T-cell (primary cell): ENCODE measurements around the gene CACTIN. TPM values are rescaled to one million over a fixed set of nuclear protein-coding genes. Genes with fewer than 3 reads are reported as not detected.

Experiments
- ATAC-seq, 4 experiments: fragments of 200-7000 bp in 3 of 4; fragments of 150-1000 bp in 1 of 4; cut with Tn5 transposase; replicated peaks in 1 of 4; 1 replicate in 3 of 4; 2 replicates in 1 of 4; pipeline ENCODE4 v1.10.0; 2021; ENCODE audit warnings: moderate library complexity in 3 of 4, mild to moderate bottlenecking in 2 of 4, moderate number of reproducible peaks in 1 of 4
- CTCF ChIA-PET, 2 donors: fragments of 300-600 bp; sonication (Branson Sonifier 250); formaldehyde crosslinking; loops; one replicate each; lab custom pipeline; 2022; ENCODE audit warnings: antibody characterized with exemption in 2 of 2; lab: Charles Lee
- POLR2A ChIA-PET, 2 donors: fragments of 300-600 bp; sonication (Branson Sonifier 250); formaldehyde crosslinking; loops; one replicate each; lab custom pipeline; 2022; ENCODE audit warnings: antibody characterized with exemption in 2 of 2; lab: Charles Lee
- DNase-seq, 35 experiments: peaks; one replicate each; pipeline versions ENCODE4 v3.0.0 to v3.0.0-alpha.2; 2013 to 2023
- H3K27ac ChIP-seq: one replicate; pipeline ENCODE4 v1.5.1; 2013; ENCODE audit warnings: low read length
- H3K27me3 ChIP-seq, 2 experiments: replicated peaks in 1 of 2; 1 replicate in 1 of 2; 2 replicates in 1 of 2; pipeline versions ENCODE4 v1.6.1 to v1.7.0; 2013; ENCODE audit warnings: low read length in 1 of 2, mixed read lengths in 1 of 2; ENCODE audit not compliant: control insufficient read depth in 2 of 2, insufficient read depth in 2 of 2; ENCODE audit errors: extremely low read depth in 1 of 2
- H3K36me3 ChIP-seq, 2 donors: 1 replicate in 1 of 2; 2 replicates in 1 of 2; pipeline versions ENCODE4 v1.6.1 to v1.7.0; 2013; ENCODE audit warnings: low read length in 1 of 2; ENCODE audit not compliant: control insufficient read depth in 2 of 2, insufficient read depth in 1 of 2; ENCODE audit errors: extremely low read depth in 1 of 2
- H3K4me1 ChIP-seq, 2 experiments: 1 replicate in 1 of 2; 2 replicates in 1 of 2; pipeline versions ENCODE4 v1.6.1 to v1.7.0; 2013; ENCODE audit warnings: low read length in 2 of 2, mixed read lengths in 1 of 2; ENCODE audit not compliant: insufficient read depth in 2 of 2, control insufficient read depth in 1 of 2; ENCODE audit errors: extremely low read depth in 1 of 2
- H3K4me3 ChIP-seq, 2 donors: 1 replicate in 1 of 2; 2 replicates in 1 of 2; pipeline versions ENCODE4 v1.5.1 to v1.7.0; 2013; ENCODE audit warnings: mild to moderate bottlenecking in 2 of 2, low read length in 1 of 2, moderate library complexity in 1 of 2; ENCODE audit not compliant: control insufficient read depth in 1 of 2; ENCODE audit errors: extremely low read depth in 1 of 2
- H3K9me3 ChIP-seq: 2 replicates; pipeline ENCODE4 v1.7.0; 2013
- H3K27ac Mint-ChIP-seq, 2 donors: one replicate each; pipeline ENCODE4 v1.8.0; 2020 to 2021; ENCODE audit warnings: mild to moderate bottlenecking in 2 of 2, mixed read lengths in 2 of 2
- H3K27me3 Mint-ChIP-seq, 2 donors: one replicate each; pipeline ENCODE4 v1.8.0; 2021 to 2022; ENCODE audit warnings: mixed read lengths in 2 of 2
- H3K36me3 Mint-ChIP-seq: one replicate; pipeline ENCODE4 v1.8.0; 2021; ENCODE audit warnings: mixed read lengths
- H3K4me1 Mint-ChIP-seq, 3 donors: one replicate each; pipeline ENCODE4 v1.8.0; 2020 to 2022; ENCODE audit warnings: mixed read lengths in 3 of 3, mild to moderate bottlenecking in 1 of 3
- H3K4me3 Mint-ChIP-seq, 3 donors: one replicate each; pipeline ENCODE4 v1.8.0; 2020 to 2022; ENCODE audit warnings: mild to moderate bottlenecking in 3 of 3, mixed read lengths in 3 of 3, moderate library complexity in 3 of 3
- H3K9me3 Mint-ChIP-seq, 3 donors: one replicate each; pipeline ENCODE4 v1.8.0; 2020 to 2022; ENCODE audit warnings: mixed read lengths in 3 of 3
- WGBS: methylation state at CpG from one replicate; pipeline ENCODE4 v1.1.5; 2013; ENCODE audit warnings: missing lambda C conversion rate; ENCODE audit not compliant: insufficient coverage; 5-methylcytosine and 5-hydroxymethylcytosine counted together
- total RNA-seq, 35 experiments: library from RNA in 6 of 35; stranded (reverse) in 6 of 35; fragments of 120-200 nt in 1 of 35; gene quantifications; one replicate each; pipeline versions ENCODE4 v1.2.1 to v1.2.4 and lab custom pipeline; 2013 to 2026

Gene CACTIN
- total RNA-seq, 5 donors from 2014 or later (not counting 1 experiment from before 2014, with no cell fraction given) = 25.9 to 59.0 (median 55.8) TPM

DNA sequence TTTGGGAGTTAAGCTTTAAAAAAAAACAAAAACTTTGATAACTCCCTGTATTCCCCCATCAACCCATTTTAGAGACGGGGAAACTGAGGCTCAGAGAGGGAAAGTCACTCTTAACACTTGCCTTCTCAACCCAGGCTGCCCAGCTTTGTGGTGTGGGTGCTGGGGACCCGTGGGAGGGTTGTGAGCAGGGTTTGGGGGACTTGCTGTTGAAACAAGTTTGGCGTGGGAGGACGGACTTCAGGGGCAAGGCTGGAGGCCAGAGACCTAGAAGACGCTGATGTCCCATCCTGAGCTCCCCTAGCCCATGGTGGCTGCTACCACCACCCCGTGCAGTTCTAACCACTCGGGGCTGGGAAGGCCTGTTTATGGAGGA lies 747 bp upstream of the CACTIN start:
- Histone ChIP-seq H3K9me3 (no peaks in the 10 kb centered on the region), H3K27ac (peak overlapping the region; percentile 97), H3K27me3 (no peaks in the 10 kb centered on the region), H3K36me3 (peaks cover 0 to 6% of the 10 kb centered on the region in 2 donors), H3K4me3 (peak overlapping the region in 1 of 2 donors; percentile 88), H3K4me1 (peaks cover 6 to 32% of the 10 kb centered on the region in 2 experiments)
- POLR2A ChIA-PET = no interaction called here
- DNase-seq (peak in 1 of 35 experiments; percentile 14), ATAC-seq (no peak)
- Mint-ChIP-seq H3K4me3 (peak overlapping the region in 2 of 3 donors; percentile 94 to 99), H3K27ac (peak overlapping the region; percentile 99 to 100), H3K27me3 (no peaks in the 10 kb centered on the region), H3K9me3 (no peaks in the 10 kb centered on the region), H3K4me1 (peaks cover 27 to 34% (median 30%) of the 10 kb centered on the region in 3 donors), H3K36me3 (no peaks in the 10 kb centered on the region)
- CTCF ChIA-PET = no interaction called here
- 100% methylated on average over 2 of the region's 7 CpGs for WGBS

DNA sequence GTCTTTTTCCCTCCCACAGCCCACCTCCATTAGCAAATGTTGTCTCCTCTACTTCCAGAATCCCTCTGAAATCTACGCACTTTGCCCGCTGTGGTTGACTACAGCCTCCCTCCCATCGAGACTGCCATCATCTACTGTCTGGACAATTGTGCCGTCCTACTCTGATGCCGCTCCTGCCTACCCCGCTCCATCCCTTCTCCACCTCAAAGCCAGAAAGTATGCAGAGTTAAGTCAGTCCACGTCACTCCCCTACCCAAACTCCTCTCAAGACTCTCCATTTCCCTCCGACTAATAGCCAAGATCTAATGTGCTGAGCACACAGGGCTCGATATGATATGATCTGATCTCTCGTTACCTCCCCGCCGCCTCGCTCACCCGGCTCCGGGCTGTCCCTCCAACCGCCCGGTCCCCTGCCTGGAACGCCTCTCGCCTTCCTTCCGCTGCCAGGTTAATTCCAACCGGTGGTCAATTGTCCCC lies 556 bp downstream of the CACTIN start:
- no peaks in the 10 kb centered on the region for H3K9me3 ChIP-seq
- Mint-ChIP-seq H3K9me3 (no peaks in the 10 kb centered on the region), H3K27me3 (no peaks in the 10 kb centered on the region), H3K4me1 (peaks cover 27 to 34% (median 32%) of the 10 kb centered on the region in 3 donors), H3K4me3 (peak overlapping the region; percentile 94 to 99 (median 97)), H3K27ac (peak overlapping the region; percentile 89 to 99), H3K36me3 (no peaks in the 10 kb centered on the region)
- WGBS = 2% methylated on average over 21 of the region's 21 CpGs
- H3K4me1 ChIP-seq = peaks cover 6 to 32% of the 10 kb centered on the region in 2 experiments
- POLR2A ChIA-PET = no interaction called here
- ATAC-seq = peak in 1 of 4 experiments; percentile 1
- H3K27me3 ChIP-seq = no peaks in the 10 kb centered on the region
- CTCF ChIA-PET = no interaction called here
- peaks cover 9 to 12% of the 10 kb centered on the region in 2 donors for H3K36me3 ChIP-seq
- peak in 1 of 35 experiments; percentile 9 for DNase-seq
- no peak overlapping the region for H3K27ac ChIP-seq
- peak overlapping the region; percentile 88 to 90 for H3K4me3 ChIP-seq

DNA sequence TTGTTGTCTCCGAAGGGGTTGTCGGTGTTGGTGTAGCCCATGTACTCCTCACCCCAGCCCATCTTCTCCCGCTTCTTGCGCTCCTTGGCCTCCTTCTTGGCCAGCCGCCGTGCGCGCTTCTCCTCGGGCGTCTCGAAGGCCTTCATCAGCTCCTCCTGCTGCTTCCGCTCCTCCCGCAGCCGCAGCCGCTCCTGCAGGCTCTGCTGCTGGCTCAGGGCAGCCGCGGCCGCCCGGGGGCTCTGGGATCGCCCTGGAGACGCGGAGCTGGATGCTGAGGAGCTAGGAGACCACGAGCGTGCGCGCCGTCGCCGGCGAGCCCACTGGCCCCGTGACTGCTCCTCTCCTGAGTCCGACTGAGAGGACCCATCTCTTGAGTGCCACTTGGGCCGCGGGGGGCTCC lies 2.9 kb downstream of the CACTIN start:
- Histone ChIP-seq H3K4me3 (no peak overlapping the region), H3K4me1 (peaks cover 6 to 32% of the 10 kb centered on the region in 2 experiments), H3K27me3 (no peaks in the 10 kb centered on the region), H3K9me3 (no peaks in the 10 kb centered on the region), H3K27ac (no peak overlapping the region), H3K36me3 (peaks cover 12 to 26% of the 10 kb centered on the region in 2 donors)
- Mint-ChIP-seq H3K4me1 (peaks cover 27 to 34% (median 32%) of the 10 kb centered on the region in 3 donors), H3K27me3 (no peaks in the 10 kb centered on the region), H3K36me3 (no peaks in the 10 kb centered on the region), H3K27ac (no peak overlapping the region), H3K4me3 (peak overlapping the region; percentile 94 to 99 (median 97)), H3K9me3 (no peaks in the 10 kb centered on the region)
- ATAC-seq (no peak), DNase-seq (no peak)
- ChIA-PET CTCF (no interaction called here), POLR2A (interaction anchor here in 1 of 2 donors (0.6 kb wide), 1 partner anchor 35 kb away, joined by 3 read pairs; no protein-coding TSS in a partner anchor)
- 98% methylated on average over 30 of the region's 34 CpGs for WGBS

DNA sequence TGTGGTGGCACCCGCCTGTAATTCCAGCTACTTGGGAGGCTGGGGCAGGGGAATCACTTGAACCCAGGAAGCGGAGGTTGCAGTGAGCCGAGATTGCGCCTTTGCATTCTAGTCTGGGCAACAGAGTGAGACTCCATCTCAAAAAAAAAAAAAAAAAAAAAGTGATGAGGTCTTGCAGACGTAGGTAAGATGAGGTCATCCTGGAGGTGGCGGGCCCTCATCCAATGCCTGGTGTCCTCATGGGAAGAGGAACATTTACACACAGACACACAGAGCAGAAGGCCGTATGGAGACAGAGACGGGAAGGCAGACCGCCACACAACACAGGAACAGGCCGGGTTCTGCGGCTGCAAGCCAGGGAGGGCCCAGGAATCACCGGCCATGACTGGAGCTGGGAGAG lies 4.4 kb downstream of the CACTIN start:
- no peak overlapping the region for H3K4me3 ChIP-seq
- H3K36me3 ChIP-seq = peaks cover 12 to 30% of the 10 kb centered on the region in 2 donors
- Mint-ChIP-seq H3K4me1 (peaks cover 31 to 38% (median 37%) of the 10 kb centered on the region in 3 donors), H3K27me3 (no peaks in the 10 kb centered on the region), H3K9me3 (no peaks in the 10 kb centered on the region), H3K36me3 (no peaks in the 10 kb centered on the region), H3K27ac (no peak overlapping the region), H3K4me3 (no peak overlapping the region)
- ChIA-PET CTCF (no interaction called here), POLR2A (interaction anchor here in 1 of 2 donors (0.6 kb wide), 1 partner anchor 353 kb away, joined by 5 read pairs; no protein-coding TSS in a partner anchor)
- H3K9me3 ChIP-seq = no peaks in the 10 kb centered on the region
- 100% methylated on average over 1 of the region's 12 CpGs for WGBS
- ATAC-seq (no peak), DNase-seq (no peak)
- peaks cover 12 to 38% of the 10 kb centered on the region in 2 experiments for H3K4me1 ChIP-seq
- H3K27ac ChIP-seq = no peak overlapping the region
- H3K27me3 ChIP-seq = no peaks in the 10 kb centered on the region

DNA sequence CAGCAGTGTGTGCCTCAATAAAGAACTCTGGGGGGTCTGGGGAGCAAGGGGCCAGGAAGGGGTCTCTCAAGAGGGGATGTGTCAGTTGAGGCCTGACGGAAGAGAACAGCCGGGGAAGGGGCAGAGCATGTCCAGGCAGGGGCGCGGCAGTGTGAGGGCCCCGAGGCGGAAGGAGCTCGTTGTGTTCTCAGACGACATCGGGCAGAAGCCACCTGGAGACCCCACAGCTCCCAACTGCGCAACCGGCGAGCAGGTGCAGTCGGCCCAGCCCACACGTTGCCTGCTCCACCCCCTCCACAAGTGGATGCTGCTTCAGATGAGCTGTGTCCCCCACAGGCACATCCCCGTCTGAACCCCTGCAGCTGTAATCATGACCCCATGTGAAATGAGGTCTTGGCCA lies 4.9 kb downstream of the CACTIN start:
- DNase-seq (no peak), ATAC-seq (no peak)
- ChIA-PET POLR2A (no interaction called here), CTCF (no interaction called here)
- peaks cover 12 to 30% of the 10 kb centered on the region in 2 donors for H3K36me3 ChIP-seq
- Mint-ChIP-seq H3K9me3 (no peaks in the 10 kb centered on the region), H3K27ac (no peak overlapping the region), H3K4me1 (peaks cover 30 to 35% (median 34%) of the 10 kb centered on the region in 3 donors), H3K27me3 (no peaks in the 10 kb centered on the region), H3K36me3 (no peaks in the 10 kb centered on the region), H3K4me3 (no peak overlapping the region)
- peaks cover 12 to 35% of the 10 kb centered on the region in 2 experiments for H3K4me1 ChIP-seq
- WGBS = 92% methylated on average over 14 of the region's 15 CpGs
- no peaks in the 10 kb centered on the region for H3K27me3 ChIP-seq
- no peak overlapping the region for H3K27ac ChIP-seq
- no peaks in the 10 kb centered on the region for H3K9me3 ChIP-seq
- H3K4me3 ChIP-seq = no peak overlapping the region

DNA sequence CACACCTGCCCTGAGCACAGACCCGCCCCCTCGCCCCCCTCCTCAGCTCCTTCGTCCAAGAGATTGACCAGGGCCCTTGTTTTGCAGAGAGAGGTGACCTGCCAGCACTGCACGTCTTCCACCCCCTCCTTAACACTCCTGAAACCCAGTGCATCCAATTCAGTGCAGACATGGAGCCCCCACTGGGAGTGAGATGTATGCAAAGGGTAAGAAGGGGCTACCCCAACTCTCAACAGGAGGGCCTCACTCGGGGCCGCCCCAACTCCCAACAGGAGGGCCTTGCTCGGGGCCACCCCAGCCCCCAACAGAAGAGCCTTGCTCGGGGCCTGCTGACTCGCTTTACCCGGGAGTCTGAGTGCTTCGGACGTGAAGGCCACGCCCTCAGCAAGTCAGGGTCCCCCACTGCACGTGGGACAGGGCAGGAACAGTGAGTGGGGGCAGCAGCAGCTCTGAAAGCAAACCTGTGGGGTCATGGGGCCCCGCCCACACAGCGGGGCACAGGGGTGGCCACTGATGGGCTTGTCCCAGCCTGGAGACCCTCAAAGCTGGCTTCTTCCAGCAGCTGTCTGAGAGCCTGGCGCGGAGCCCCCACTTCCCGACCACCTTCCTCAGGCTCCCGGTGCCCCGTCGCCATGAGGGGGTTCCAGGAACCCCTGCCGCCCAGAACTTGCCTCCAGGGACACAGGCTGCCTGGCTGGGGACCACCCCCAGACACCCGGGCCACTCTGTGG lies 5.6 kb downstream of the CACTIN start:
- Mint-ChIP-seq H3K27me3 (no peaks in the 10 kb centered on the region), H3K4me1 (peaks cover 23 to 31% (median 27%) of the 10 kb centered on the region in 3 donors), H3K36me3 (no peaks in the 10 kb centered on the region), H3K4me3 (no peak overlapping the region), H3K27ac (no peak overlapping the region), H3K9me3 (no peaks in the 10 kb centered on the region)
- H3K36me3 ChIP-seq = peaks cover 12 to 30% of the 10 kb centered on the region in 2 donors
- CTCF ChIA-PET = interaction anchor here in 1 of 2 donors (0.6 kb wide), 1 partner anchor 142 kb away, joined by 4 read pairs; no protein-coding TSS in a partner anchor
- H3K27ac ChIP-seq = no peak overlapping the region
- peaks cover 11 to 32% of the 10 kb centered on the region in 2 experiments for H3K4me1 ChIP-seq
- H3K9me3 ChIP-seq = no peaks in the 10 kb centered on the region
- 95% methylated on average over 22 of the region's 24 CpGs for WGBS
- POLR2A ChIA-PET = no interaction called here
- no peak for DNase-seq
- no peak for ATAC-seq
- no peaks in the 10 kb centered on the region for H3K27me3 ChIP-seq
- H3K4me3 ChIP-seq = no peak overlapping the region
